Measurements from ENCODE around the gene KCNH6.

The KCNH6 gene

GRCh38 chr17:63544467-63545301 is 21.5 kb downstream of the KCNH6 start:
- Histone ChIP-seq H3F3A (ENCODE audit: low read depth) (no peaks in the 10 kb centered on the region), H3K27me3 (ENCODE audit: insufficient read depth, low read length, poor library complexity, severe bottlenecking) (no peaks in the 10 kb centered on the region), H3K9me2 (replicated peaks; ENCODE audit: low read depth, low read length) (no peaks in the 10 kb centered on the region), H3K9ac (ENCODE audit: low read depth, low read length, poor library complexity, severe bottlenecking) (no peak overlapping the region), H3K36me3 (ENCODE audit: insufficient read depth, low read length) (no peaks in the 10 kb centered on the region), H3K4me2 (ENCODE audit: low read depth, low read length, poor library complexity, severe bottlenecking) (no peak overlapping the region), H3K79me2 (ENCODE audit: insufficient read depth, low read length) (peaks cover 8% of the 10 kb centered on the region), H4K20me1 (ENCODE audit: insufficient read depth, low read length, poor library complexity, severe bottlenecking) (no peaks in the 10 kb centered on the region), H3K4me3 (ENCODE audit: low read length, poor library complexity, severe bottlenecking) (no peak overlapping the region), H3K9me3 (ENCODE audit: insufficient read depth, low read depth, low read length) (no peaks in the 10 kb centered on the region), H3K4me1 (ENCODE audit: insufficient read depth, low read length, poor library complexity, severe bottlenecking) (peaks cover 43% of the 10 kb centered on the region), H2AFZ (ENCODE audit: low read length) (no peak overlapping the region)
- TF ChIP-seq CTCF (conservative IDR thresholded peaks at IDR 0.05; ENCODE audit: low read length) = no peak
- no peak for TF ChIP-seq EZH2phosphoT487 (IDR thresholded peaks at IDR 0.05; ENCODE audit: borderline replicate concordance)

- peaks cover 7% of the 10 kb centered on the region for H4K20me1 ChIP-seq (ENCODE audit: insufficient read depth, low read length, poor library complexity, severe bottlenecking)
- peaks cover 19% of the 10 kb centered on the region for H3K79me2 ChIP-seq (ENCODE audit: insufficient read depth, low read length)
- no peak for TF ChIP-seq EZH2phosphoT487 (IDR thresholded peaks at IDR 0.05; ENCODE audit: borderline replicate concordance)
- TF ChIP-seq CTCF (conservative IDR thresholded peaks at IDR 0.05; ENCODE audit: low read length) = no peak
- H3K4me2 ChIP-seq (ENCODE audit: low read depth, low read length, poor library complexity, severe bottlenecking) = no peak overlapping the region
- no peaks in the 10 kb centered on the region for H3K9me2 ChIP-seq (replicated peaks; ENCODE audit: low read depth, low read length)
- H3K4me1 ChIP-seq (ENCODE audit: insufficient read depth, low read length, poor library complexity, severe bottlenecking) = peaks cover 33% of the 10 kb centered on the region
- no peak overlapping the region for H3K9ac ChIP-seq (ENCODE audit: low read depth, low read length, poor library complexity, severe bottlenecking)
- no peak overlapping the region for H2AFZ ChIP-seq (ENCODE audit: low read length)
- H3K27me3 ChIP-seq (ENCODE audit: insufficient read depth, low read length, poor library complexity, severe bottlenecking) = peaks cover 4% of the 10 kb centered on the region
- H3K36me3 ChIP-seq (ENCODE audit: insufficient read depth, low read length) = no peaks in the 10 kb centered on the region
- H3F3A ChIP-seq (ENCODE audit: low read depth) = no peaks in the 10 kb centered on the region
- H3K4me3 ChIP-seq (ENCODE audit: low read length, poor library complexity, severe bottlenecking) = no peak overlapping the region
- H3K9me3 ChIP-seq (ENCODE audit: insufficient read depth, low read depth, low read length) = no peaks in the 10 kb centered on the region
Observed at GRCh38 chr17:63546308-63547082, 23.3 kb downstream of the KCNH6 start.

GRCh38 chr17:63547083-63547523 is 23.9 kb downstream of the KCNH6 start:
- no peaks in the 10 kb centered on the region for H3K9me2 ChIP-seq (replicated peaks; ENCODE audit: low read depth, low read length)
- H3K9me3 ChIP-seq (ENCODE audit: insufficient read depth, low read depth, low read length) = no peaks in the 10 kb centered on the region
- H3K4me1 ChIP-seq (ENCODE audit: insufficient read depth, low read length, poor library complexity, severe bottlenecking) = peaks cover 29% of the 10 kb centered on the region
- peaks cover 12% of the 10 kb centered on the region for H4K20me1 ChIP-seq (ENCODE audit: insufficient read depth, low read length, poor library complexity, severe bottlenecking)
- H3K4me3 ChIP-seq (ENCODE audit: low read length, poor library complexity, severe bottlenecking) = no peak overlapping the region
- no peak overlapping the region for H3K9ac ChIP-seq (ENCODE audit: low read depth, low read length, poor library complexity, severe bottlenecking)
- H3K4me2 ChIP-seq (ENCODE audit: low read depth, low read length, poor library complexity, severe bottlenecking) = no peak overlapping the region
- H2AFZ ChIP-seq (ENCODE audit: low read length) = no peak overlapping the region
- H3F3A ChIP-seq (ENCODE audit: low read depth) = no peaks in the 10 kb centered on the region
- H3K36me3 ChIP-seq (ENCODE audit: insufficient read depth, low read length) = no peaks in the 10 kb centered on the region
- H3K27me3 ChIP-seq (ENCODE audit: insufficient read depth, low read length, poor library complexity, severe bottlenecking) = peaks cover 4% of the 10 kb centered on the region
- peaks cover 26% of the 10 kb centered on the region for H3K79me2 ChIP-seq (ENCODE audit: insufficient read depth, low read length)
- TF ChIP-seq CTCF (conservative IDR thresholded peaks at IDR 0.05; ENCODE audit: low read length) = no peak
- no peak for TF ChIP-seq EZH2phosphoT487 (IDR thresholded peaks at IDR 0.05; ENCODE audit: borderline replicate concordance)

All from Loucy (cell line).